NCI-H748 (cell line): ENCODE measurements around the gene MCU.
"Not testable (repeated sequence)": the region's sequence is repeated elsewhere in the genome, so short reads cannot be mapped to it uniquely, and the experiment has no call there.

Source experiments
- DNase-seq: peaks from one replicate; lab custom pipeline; 2025; ENCODE audit not compliant: unreplicated experiment; lab: John Stamatoyannopoulos, UW

Gene MCU

DNA sequence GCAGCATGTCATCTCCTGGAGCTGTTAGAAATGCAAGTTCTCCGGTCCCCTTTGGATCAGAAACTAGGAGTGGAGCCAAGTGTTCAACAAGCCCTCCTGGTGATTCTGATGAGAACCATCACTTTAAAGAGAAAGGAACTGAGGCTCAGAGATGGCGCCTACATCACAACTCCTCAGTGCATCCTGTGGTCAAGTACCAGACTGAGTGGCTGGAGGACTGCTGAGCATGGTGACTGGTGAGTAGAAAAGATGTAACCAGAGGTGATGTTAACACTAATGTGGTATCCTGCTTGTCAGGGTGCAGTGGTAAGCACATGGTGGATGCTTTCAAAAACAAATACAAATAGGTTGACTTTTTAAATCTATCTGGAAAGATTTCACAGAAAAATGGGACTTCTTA lies 198.1 kb downstream of the MCU start:
- no peak for DNase-seq

DNA sequence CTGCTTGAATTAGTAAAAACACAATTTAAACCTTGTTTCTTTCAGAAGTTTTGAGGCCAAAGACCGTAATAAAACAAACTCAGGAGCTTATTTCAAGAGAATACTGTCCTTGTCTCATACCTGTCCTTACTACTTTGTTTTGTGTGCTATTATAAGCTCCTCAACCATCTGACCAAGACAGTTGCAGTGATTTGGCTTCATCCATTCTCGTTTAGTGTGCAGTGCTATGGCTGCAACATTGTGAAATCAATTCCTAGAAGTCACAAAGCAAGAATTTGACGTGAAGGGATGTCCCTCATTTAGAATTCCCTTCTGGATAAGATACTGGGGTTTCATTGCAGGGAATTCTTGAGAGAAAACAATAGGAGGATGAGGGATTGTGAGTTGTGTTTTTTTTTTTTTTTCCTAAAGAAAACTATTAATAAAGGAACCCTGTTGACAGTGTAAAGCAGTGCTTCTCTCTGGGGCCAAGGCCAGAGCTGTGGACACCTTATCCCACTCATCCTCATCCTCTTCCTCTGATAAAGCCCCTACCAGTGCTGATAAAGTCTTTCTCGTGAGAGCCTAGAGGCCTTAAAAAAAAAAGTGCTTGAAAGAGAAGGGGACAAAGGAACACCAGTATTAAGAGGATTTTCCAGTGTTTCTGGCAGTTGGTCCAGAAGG lies 201.3 kb downstream of the MCU start, which contains the start of gene OIT3:
OIT3 (plus strand) TSS at position 604 of the 663 bp plus-strand sequence. CDS start 60 bp downstream, outside the sequence.
- no peak for DNase-seq

DNA sequence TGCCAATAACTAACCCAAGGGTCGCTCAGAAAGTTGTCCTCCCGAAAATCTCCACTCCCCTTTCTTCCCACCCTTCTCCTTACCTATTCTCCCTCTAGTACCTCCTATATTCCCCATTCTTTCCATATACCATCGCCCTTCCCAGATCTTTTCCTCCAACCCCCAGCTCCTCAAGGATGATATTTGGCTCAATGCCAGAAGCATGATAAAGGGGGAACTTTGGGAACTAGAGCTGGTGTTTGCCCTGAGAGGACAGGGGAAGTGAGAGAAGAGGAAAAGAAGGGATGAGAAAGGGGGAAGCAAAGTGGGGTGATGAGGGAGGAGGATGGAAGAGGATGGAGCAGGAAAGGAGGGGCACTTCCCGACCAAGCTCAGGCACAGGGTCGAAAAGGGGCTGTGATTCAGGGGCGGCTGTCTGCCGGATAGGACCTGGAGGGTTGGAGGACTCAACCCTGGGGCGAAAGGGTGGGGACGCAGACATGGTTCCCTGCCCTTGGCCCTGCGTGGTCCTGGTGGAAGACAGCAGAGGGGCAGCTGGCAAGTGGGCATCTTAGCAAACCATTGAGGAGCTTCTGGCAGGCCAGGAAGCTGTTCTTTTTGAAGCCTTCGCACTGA lies 203.4 kb downstream of the MCU start:
- no peak for DNase-seq

DNA sequence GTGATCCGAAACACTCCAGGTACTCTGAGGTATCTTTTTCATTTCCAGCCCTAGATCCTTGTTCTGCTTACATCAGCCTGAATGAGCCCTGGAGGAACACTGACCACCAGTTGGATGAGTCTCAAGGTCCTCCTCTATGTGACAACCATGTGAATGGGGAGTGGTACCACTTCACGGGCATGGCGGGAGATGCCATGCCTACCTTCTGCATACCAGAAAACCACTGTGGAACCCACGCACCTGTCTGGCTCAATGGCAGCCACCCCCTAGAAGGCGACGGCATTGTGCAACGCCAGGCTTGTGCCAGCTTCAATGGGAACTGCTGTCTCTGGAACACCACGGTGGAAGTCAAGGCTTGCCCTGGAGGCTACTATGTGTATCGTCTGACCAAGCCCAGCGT lies 206.7 kb downstream of the MCU start:
- no peak for DNase-seq

DNA sequence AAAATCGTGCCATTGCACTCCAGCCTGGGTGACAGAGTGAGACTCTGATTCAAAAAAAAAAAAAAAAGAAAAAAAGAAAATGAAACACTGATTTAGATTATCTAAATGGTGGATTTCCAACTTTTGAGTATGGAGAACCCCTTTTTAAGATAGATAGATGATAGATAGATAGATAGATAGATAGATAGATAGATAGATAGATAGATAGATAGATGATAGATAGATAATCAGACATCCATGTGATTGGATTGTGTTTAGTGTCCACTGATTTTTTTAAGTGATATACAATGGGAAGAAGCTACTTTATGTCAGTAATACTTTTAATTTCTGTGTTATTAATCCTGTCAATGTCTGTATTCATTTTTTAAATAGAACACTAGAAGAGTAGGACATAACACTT lies 207.6 kb downstream of the MCU start:
- DNase-seq = no peak

DNA sequence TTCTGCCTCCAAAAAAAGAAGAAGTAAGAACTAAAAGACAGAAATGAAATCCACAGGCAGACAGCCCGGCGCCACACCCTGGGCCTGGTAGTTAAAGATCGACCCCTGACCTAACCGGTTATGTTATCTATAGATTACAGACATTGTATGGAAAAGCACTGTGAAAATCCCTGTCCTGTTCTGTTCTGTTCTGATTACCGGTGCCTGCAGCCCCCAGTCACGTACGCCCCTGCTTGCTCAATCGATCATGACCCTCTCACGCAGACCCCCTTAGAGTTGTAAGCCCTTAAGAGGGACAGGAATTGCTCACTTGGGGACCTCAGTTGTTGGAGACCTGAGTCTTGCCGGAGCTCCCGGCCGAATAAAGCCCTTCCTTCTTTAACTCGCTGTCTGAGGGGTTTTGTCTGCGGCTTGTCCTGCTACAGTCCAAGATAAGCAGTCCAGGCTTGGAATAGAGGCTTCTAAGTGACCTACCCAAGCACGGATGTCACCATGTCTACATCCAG lies 212.1 kb downstream of the MCU start:
- not testable (repeated sequence) for DNase-seq

DNA sequence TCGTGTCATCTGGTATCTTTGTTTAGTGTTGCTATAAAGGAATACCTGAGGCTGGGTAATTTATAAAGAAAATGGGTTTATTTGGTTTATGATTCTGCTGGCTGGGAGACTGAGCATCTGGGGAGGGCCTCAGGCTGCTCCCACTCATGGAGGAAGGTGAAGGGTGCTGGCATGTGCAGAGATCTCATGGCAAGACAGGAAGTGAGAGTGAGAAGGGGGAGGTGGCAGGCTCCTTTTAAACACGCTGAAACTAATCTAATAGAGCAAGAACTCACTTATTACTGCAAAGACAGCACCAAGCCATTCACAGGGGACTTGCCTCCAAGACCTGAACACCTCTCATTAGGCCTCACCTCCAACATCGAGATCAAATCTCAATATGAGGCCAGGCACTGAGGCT lies 212.9 kb downstream of the MCU start:
- no peak for DNase-seq

DNA sequence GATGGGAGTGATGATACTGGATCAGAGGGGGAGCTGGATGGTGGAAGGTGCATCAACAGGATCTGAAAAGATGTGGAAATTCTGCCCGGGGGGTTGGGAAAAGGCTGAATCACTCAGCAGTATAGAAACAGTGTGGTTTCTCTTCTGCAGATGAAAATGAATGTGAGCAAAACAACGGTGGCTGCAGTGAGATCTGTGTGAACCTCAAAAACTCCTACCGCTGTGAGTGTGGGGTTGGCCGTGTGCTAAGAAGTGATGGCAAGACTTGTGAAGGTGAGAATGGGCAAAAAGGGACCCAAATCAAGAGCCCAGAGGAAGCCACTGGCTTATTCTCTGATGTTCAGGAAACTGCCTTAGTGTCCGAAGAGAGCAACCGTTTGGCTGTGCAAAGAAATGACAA lies 214.5 kb downstream of the MCU start:
- no peak for DNase-seq

DNA sequence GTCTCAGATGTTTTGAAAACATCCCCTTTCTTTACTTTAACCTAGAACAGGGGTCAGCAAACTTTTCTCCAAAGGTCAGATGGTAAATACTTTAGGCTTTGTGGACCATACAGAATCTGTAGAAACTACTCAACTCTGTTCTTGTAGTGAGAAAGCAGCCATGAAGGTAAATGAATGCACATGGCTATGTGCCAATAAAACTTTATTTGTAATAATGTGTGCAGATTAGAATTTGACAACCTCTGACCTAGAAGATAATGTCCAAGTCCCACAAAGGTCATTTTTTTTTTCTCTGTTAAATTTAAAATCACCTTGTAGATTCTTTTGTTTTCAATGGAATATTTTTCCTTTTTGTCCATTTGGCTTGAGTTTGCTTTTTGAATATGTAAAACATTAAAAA lies 218.8 kb downstream of the MCU start:
- DNase-seq = no peak

DNA sequence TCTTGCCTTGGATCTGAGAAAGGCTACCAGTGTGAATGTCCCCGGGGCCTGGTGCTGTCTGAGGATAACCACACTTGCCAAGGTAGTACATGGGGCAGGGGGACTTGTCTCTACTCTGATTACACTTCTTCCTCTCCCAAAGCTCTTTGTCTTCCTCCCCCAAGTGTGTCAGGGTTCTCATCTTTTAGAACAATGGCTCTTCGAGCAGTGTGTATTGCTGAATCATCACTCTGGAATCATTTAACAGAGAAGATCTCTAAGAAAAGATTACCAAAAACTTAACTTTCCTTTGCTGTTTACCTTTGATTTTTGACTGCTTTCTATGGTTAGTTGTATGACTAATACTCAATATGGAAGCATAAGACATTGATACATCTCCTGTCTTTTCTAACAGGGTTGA lies 219.8 kb downstream of the MCU start:
- no peak for DNase-seq

DNA sequence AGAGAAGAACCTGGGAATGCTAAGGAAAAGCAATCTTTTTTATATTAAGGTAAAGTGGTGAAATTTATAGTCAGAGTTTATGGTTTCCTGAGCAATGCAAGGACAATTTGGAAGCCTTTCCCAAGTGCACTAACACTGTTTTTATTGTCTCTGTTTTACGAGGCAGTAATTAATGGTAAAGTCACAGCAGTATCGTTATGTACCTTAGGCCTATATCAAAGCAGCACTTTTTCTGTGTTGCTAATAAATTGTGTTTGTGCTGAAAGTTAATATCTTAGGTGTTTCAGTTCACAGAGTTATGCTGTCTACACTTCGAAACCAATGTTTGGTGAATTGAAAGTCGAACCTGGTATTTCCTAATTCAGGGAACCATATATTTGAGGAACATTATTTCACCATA lies 220.8 kb downstream of the MCU start:
- no peak for DNase-seq

DNA sequence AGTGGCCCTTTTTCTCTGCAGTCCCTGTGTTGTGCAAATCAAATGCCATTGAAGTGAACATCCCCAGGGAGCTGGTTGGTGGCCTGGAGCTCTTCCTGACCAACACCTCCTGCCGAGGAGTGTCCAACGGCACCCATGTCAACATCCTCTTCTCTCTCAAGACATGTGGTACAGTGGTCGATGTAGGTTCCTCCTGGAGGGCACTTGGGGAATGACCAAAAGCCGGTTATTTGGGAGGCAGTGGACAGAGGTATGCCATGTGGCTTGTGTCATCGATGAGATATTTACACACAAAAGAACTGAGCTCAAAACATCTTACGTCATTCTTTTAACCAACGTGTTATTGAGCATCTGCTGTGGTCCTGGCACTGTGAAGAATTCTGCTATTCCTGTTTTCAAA lies 221.3 kb downstream of the MCU start:
- no peak for DNase-seq

DNA sequence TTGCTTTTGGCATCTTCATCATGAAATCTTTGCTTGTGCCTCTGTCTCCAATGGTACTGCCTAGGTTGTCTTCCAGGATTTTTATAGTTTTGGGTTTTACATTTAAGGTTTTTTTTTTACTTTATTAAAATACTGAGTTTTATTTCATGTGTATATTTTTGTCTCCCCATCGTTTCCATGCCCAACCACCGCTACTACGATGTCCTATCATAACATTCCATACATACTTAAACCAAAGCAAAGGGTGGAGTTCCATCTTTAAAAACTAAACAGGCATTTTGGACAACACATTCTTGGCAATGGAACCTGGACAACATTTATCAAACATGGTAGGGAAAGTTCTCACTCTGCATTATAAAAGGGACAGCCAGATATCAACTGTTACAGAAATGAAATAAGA lies 225.3 kb downstream of the MCU start:
- DNase-seq = not testable (repeated sequence)

DNA sequence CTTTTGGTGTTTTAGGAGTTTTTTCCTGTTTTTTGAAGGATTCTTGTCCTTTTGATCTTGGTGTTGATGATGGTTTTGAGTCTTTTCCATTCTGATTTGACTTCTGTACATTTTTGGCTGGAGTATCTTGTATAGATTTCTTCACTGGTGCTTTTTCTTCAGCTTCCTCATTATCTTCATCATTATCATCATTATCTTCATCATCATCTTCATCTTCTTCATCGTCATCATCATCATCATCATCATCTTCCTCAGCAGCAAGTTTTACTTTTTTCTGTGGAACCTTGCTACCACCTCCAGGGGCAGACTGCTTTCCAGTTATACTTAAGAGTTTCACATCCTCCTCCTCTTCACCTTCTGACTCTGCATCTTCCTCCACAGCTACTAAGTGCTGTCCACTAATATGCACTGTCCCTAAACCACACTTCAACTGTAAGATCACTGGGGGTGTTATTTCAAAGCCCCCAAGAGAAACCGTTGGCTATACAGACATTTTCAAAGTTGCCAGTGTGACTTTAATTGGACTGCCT lies 225.9 kb downstream of the MCU start:
- not testable (repeated sequence) for DNase-seq

DNA sequence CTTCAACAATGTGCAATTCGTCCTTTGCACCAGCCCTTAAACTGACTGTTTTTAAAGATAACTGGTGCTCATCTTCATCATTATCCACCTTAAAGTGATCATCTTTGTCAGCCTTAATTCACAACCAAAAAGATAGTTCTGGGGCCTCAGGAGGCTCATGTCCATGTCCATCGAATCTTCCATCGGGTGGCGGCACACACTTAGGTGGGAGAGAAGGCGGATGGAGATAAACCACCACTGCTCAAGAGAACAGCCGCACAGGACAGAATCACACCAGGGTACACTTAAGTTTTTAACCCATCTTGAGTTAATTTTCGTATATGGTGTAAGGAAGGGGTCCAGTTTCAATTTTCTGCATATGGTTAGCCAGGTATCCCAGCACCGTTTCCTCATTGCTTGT lies 226.4 kb downstream of the MCU start:
- DNase-seq = no peak

DNA sequence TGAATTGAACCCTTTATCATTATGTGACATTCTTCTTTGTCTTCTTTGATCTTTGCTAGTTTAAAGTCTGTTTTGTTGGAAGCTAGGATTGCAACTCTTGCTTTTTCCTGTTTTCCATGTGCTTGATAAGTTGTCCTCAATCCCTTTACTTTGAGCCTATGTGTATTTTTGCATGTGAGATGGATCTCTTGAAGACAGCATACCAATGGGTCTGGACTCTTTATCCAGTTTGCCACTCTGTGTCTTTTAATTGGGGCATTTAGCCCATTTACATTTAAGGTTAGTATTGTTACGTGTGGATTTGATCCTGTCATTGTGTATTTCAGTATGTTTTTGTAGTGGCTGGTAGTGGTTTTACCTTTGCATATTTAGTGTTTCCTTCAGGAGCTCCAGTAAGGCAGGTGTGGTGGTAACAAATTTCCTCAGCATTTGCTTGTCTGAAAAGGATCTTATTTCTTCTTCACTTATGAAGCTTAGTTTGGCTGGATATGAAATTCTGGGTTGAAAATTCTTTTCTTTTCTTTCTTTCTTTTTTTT lies 229.3 kb downstream of the MCU start:
- DNase-seq = not testable (repeated sequence)

DNA sequence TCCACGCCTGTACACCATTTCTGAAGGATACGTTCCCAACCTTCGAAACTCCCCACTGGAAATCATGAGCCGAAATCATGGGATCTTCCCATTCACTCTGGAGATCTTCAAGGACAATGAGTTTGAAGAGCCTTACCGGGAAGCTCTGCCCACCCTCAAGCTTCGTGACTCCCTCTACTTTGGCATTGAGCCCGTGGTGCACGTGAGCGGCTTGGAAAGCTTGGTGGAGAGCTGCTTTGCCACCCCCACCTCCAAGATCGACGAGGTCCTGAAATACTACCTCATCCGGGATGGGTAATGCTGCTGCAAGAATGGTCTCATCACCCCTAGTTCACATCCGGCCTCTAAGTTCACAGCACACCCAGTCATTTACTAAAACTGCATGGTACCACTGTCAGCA lies 232.4 kb downstream of the MCU start:
- DNase-seq = no peak

DNA sequence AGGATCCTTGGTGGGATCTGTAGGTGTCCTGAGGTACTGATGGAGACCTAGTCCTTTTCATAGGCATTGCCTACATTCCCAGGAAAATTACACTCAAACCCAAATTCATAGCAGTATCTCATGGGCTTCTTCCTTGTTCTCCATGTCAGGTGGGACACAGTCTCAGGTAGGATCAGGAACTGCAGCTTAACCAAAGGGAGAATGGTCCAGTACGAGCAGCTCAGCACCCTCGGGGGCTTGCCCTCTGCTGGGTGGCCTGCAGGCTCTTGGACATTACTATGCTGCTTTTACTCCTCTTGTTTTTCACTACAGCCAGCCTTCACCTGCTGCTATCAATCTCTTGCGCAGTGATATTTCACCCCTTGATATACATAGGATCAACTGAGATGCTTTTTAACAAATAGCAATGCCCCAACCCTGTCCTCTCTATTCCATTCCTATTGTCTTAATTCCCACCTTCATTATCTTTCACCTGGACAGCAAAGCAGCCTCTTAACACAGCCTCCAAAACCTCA lies 234.1 kb downstream of the MCU start:
- no peak for DNase-seq

DNA sequence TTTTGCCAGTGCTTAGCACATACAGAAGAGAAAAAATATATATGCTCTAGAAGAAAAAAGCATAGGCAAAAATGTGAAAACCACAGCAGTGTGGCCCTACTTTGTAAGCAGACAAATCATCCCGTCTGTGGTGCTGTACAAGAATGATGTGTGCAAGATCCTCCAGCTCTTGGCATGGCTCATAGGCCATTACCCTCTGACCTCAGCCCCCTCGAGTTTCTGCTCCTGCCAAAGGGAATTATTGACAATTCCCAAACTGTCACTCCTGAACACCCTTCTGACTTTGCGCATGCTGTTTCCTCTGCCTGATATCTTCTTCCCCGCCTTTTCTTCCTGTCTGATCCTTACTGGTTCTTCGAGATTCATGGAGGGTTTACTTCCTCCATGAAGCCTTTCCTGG lies 235.5 kb downstream of the MCU start:
- no peak for DNase-seq

DNA sequence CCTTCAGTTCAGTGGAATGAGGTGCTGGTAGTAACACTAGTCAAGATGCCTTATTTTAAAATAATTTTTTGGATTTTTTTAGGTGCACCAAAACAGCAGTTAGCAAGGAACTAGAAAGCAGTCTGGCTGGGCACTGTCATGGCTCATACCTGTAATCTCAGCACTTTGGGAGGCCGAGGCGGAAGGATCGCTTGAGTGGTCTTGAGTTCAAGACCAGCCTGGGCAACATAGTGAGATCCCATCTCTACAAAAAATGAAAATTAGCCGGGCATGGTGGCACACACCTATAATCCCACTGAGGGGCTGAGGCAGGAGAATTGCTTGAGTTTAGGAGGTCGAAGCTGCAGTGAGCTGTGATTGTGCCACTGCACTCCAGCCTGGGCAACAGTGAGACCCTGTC lies 236.9 kb downstream of the MCU start:
- DNase-seq = no peak

DNA sequence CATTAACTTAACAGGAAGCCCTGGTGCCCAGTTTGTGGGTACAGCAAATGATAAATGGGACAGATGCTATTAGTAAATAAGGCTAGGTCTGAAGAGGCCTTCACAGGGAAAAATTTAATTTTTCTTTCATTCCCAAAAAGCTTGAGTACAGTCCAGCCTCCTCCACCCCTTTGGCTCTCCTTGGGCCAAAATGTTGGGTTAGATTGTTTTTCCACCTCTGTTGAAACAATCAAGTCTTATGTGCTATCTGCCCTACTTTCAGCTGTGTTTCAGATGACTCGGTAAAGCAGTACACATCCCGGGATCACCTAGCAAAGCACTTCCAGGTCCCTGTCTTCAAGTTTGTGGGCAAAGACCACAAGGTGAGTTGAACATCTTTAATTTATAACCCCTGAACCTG lies 238.3 kb downstream of the MCU start:
- no peak for DNase-seq
